Effector CD8-positive, alpha-beta T cell (primary cell): ENCODE data around the gene ST3GAL3.

Experiments
- DNase-seq: peaks from one replicate; lab custom pipeline; 2025; lab: John Stamatoyannopoulos, UW

The ST3GAL3 gene

GRCh38 chr1:43878854-43879253 is 171.5 kb downstream of the ST3GAL3 start:
- no peak for DNase-seq

DNA sequence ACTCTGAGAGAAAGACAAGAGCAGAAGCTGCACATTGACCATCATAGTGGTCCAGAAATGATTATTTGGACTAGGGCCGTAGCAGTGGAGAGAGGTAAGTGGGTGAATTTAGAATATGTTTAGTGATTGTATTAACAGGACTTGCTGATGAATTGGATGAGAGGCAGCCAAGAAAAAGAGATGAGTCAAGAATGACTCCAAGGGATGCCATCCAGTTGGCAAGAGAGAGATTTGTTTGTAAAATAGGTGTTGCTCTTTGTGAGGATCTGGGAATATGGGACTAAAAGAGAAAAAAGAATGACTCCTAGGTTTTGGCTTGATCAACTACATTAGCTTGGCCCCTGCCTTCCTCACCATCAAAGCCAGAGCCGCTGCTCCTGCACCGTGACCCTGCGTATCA is 172.1 kb downstream of the ST3GAL3 start:
- no peak for DNase-seq

GRCh38 chr1:43879996-43880395 is 172.7 kb downstream of the ST3GAL3 start:
- no peak for DNase-seq

- no peak for DNase-seq
Observed at GRCh38 chr1:43880604-43881003, 173.3 kb downstream of the ST3GAL3 start.

GRCh38 chr1:43881415-43881814 is 174.1 kb downstream of the ST3GAL3 start:
- DNase-seq: no peak

DNA sequence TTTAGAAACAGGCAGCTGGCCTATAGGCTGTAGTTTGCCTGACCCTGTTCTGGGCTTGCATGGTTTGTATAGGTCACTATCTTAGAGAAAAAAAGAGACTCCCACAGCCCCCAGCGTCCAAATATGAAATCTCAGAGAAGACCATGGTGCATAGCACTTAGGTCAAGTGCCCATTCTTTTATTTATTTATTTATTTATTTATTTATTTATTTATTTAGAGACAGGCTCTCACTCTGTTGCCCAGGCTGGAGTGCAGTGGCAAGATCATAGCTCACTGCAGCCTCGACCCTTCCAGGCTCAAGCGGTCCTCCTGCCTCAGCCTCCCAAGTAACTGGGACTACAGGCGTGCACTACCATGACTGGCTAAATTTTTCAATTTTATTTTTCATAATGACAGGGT is 175.4 kb downstream of the ST3GAL3 start:
- no peak for DNase-seq

GRCh38 chr1:43883321-43883720 is 176.0 kb downstream of the ST3GAL3 start:
- no peak for DNase-seq

- no peak for DNase-seq
Observed at GRCh38 chr1:43885279-43885801, 178.0 kb downstream of the ST3GAL3 start.

GRCh38 chr1:43887748-43888147 is 180.4 kb downstream of the ST3GAL3 start:
- DNase-seq: no peak

- no peak for DNase-seq
Observed at GRCh38 chr1:43890815-43891214, 183.5 kb downstream of the ST3GAL3 start.

DNA sequence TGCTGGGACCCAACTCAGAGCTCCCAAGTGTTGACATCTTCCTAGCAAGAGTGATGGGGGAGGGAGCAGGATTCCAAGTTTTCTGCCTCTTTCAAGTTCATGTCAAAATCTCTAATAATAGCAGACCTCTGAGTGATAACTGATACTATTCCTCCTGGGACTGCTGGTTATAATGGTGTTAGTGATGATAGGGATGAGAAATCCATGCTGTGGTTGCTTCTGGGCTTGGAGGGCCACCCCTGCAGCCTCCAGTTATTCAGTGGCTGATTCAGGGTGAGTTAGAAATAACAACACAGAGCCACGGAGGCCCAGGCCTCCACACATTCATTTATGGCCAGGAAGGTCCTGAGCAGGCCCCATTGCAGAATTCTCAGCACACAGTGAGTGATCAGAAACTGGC is 185.7 kb downstream of the ST3GAL3 start:
- DNase-seq: no peak

GRCh38 chr1:43898981-43899380 is 191.6 kb downstream of the ST3GAL3 start:
- no peak for DNase-seq

GRCh38 chr1:43900386-43900785 is 193.1 kb downstream of the ST3GAL3 start:
- no peak for DNase-seq

DNA sequence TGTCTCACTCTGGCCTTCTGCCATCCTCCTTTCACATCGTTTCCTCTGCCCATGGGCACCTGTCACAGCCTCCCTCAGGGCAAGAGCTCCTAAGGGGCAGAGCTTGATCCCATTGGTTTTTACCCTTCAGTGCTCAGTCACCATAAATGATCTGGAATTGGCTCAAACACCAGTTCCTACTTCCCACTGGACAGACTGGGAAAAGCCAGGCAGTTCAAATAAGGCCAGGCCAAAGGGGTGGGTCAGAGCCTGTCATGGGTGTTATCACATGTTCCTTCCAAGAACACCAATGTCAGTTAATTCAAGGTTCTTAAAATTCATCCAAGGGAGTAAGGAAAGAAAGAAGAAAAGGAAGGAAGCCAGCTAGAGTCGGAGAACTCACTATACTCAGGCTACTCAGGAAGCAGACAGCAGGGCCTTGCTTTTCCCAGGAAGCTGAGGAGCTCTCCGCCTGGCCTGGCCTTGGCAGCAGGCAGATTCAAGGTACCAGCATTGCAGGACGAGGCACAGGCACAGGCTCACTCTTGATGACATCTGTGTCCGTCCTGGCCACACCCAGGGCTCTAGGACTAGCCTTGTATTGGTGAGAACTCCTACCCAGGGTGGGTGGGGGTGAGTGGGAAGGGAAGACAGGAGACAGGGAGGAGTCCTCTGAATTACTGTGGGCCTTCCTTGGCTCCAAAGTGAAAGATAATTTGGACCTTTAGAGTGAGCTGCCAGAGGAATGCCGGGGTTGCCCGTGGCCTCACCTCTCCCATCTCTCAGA is 194.0 kb downstream of the ST3GAL3 start:
- no peak for DNase-seq

- no peak for DNase-seq
Observed at GRCh38 chr1:43902058-43902831, 194.9 kb downstream of the ST3GAL3 start.

- DNase-seq: no peak
Observed at GRCh38 chr1:43904660-43905551, 197.6 kb downstream of the ST3GAL3 start.

- no peak for DNase-seq
Observed at GRCh38 chr1:43908226-43908625, 200.9 kb downstream of the ST3GAL3 start.

- no peak for DNase-seq
Observed at GRCh38 chr1:43908858-43909257, 201.5 kb downstream of the ST3GAL3 start.

DNA sequence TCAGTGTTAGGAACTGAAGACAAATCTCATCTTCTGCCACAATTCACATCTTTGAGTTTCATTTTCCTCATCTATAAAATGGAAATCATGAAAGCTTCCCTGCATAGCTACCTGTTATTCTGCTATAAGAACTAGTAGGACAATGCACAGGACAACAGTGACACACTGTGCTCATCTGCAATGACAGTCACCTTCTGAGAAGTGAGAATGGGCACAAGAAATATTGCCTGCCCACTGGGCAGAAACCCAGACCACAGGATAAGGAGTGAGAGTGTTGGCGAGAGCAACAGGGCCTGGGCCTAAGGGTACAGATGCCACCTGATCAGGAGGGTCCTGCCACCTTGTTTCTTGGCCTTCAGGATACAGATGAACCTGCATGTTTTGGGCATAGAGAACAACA is 203.0 kb downstream of the ST3GAL3 start:
- no peak for DNase-seq

- no peak for DNase-seq
Observed at GRCh38 chr1:43912607-43913006, 205.3 kb downstream of the ST3GAL3 start.

DNA sequence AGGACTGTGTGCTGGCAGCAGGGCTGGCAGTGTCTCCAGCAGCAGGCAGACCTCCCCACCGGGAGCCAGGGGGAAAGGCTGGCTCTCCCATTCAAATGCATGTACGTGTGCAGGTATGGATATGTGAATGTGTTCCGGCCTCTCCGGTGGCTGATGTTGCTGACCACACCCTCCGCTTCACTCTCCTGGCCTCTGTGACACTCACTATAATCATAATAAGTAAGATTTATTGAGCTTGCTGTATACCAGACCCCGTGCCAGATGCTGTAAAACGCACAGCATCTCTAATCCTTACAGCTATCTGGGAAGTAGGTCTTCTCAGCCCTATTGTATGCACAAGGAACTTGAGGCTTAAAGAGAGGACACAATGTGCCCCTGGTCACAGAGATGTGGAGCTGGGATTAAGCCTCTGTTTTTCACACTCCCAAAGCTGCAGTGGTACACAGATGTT is 205.7 kb downstream of the ST3GAL3 start:
- no peak for DNase-seq
